ENCODE data around the gene XYLT1. TPM values are rescaled to one million over a fixed set of nuclear protein-coding genes. Genes with fewer than 3 reads are reported as not detected.

XYLT1 gene
- polyA plus RNA-seq, 1 donor (not counting 4 experiments of a cell fraction or from before 2014, with no cell fraction given): 4.4 TPM

DNA sequence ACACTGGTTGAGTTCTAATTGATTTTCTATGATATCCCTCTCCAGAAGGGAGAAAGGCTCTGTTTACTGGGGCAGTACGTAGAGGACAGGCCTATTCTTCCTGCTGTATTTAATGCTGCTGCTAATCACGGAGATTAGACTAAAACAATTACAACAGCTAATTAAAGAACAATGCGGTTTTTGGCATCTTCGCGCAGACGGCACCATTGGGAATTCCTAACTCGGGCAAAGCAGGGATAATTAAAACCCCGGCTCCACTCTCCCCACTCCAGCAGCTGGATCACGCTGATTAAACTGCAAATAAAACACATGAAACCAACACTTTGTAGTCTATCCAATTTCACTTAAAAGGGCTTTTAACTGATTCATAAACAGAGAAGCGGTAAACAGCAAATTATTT lies 147.6 kb downstream of the XYLT1 start:
- DNase-seq (ENCODE audit: low read depth, low spot score) (no peak), FAIRE-seq (no peak)
- H3K36me3 ChIP-seq (ENCODE audit: control insufficient read depth in 2 of 2, extremely low read depth in 1 of 2, insufficient read depth in 2 of 2, low read length in 2 of 2): no peaks in the 10 kb centered on the region
- no peaks in the 10 kb centered on the region for H4K20me1 ChIP-seq (ENCODE audit: control insufficient read depth, extremely low read depth, insufficient read depth, low read length)
- H3K9me3 ChIP-seq (ENCODE audit: control insufficient read depth, low read depth, low read length): no peaks in the 10 kb centered on the region
- peaks cover 11% of the 10 kb centered on the region for H3K4me1 ChIP-seq (ENCODE audit: control insufficient read depth, extremely low read depth, insufficient read depth, low read length)
- H3K9me1 ChIP-seq (ENCODE audit: control insufficient read depth, extremely low read depth, insufficient read depth, low read length): no peaks in the 10 kb centered on the region
- H3K27ac ChIP-seq (ENCODE audit: control insufficient read depth, insufficient read depth, low read length): no peak overlapping the region
- no peak overlapping the region for H2AFZ ChIP-seq (ENCODE audit: control insufficient read depth, low read length)
- no peaks in the 10 kb centered on the region for H3K79me2 ChIP-seq (ENCODE audit: control insufficient read depth, insufficient read depth, low read length)
- no peaks in the 10 kb centered on the region for H3K27me3 ChIP-seq (ENCODE audit: control insufficient read depth, extremely low read depth, insufficient read depth, low read length)
- H3K4me2 ChIP-seq (ENCODE audit: control insufficient read depth, extremely low read depth, insufficient read depth, low read depth, low read length): no peak overlapping the region
- TF ChIP-seq CTCF (optimal IDR thresholded peaks at IDR 0.05 in 1 of 3, IDR thresholded peaks at IDR 0.05 in 1 of 3, conservative IDR thresholded peaks at IDR 0.05 in 1 of 3; ENCODE audit: extremely low read depth in 1 of 3, insufficient read depth in 2 of 3, low read length in 3 of 3): no peak
- TF ChIP-seq EZH2 (IDR thresholded peaks at IDR 0.05; ENCODE audit: low read length): no peak
- dilution Hi-C loops (cut with MboI; ENCODE audit: extremely low pct_ligation_motif_present, low sequenced_read_pairs): no loop called here
- H3K4me3 ChIP-seq (ENCODE audit: control insufficient read depth in 2 of 3, extremely low read depth in 1 of 3, insufficient read depth in 2 of 3, low read depth in 1 of 3, low read length in 3 of 3): no peak overlapping the region
- H3K9ac ChIP-seq (ENCODE audit: control insufficient read depth, extremely low read depth, insufficient read depth, low read length): no peak overlapping the region

DNA sequence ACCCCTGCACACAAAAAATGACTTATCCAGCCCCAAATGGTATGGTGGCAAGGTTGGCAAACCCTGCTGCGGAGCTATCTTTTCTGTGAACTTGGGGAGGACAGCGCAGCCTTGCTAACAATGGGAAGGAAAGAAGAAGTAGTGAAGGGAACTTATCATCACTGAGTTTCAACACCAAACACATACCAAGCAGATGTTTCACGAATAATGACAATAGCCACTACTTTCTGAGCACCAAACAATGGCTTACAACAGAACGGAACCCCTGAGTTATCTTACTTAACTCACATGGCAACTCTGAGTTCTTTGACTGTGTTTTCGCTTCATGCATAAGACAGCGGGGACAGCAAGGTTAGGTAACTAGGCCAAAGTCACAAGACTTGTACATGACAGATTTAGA lies 148.9 kb downstream of the XYLT1 start:
- Histone ChIP-seq H3K4me1 (ENCODE audit: control insufficient read depth, extremely low read depth, insufficient read depth, low read length) (peaks cover 16% of the 10 kb centered on the region), H4K20me1 (ENCODE audit: control insufficient read depth, extremely low read depth, insufficient read depth, low read length) (no peaks in the 10 kb centered on the region), H3K9ac (ENCODE audit: control insufficient read depth, extremely low read depth, insufficient read depth, low read length) (no peak overlapping the region), H3K4me2 (ENCODE audit: control insufficient read depth, extremely low read depth, insufficient read depth, low read depth, low read length) (no peak overlapping the region), H3K79me2 (ENCODE audit: control insufficient read depth, insufficient read depth, low read length) (no peaks in the 10 kb centered on the region), H2AFZ (ENCODE audit: control insufficient read depth, low read length) (no peak overlapping the region), H3K9me3 (ENCODE audit: control insufficient read depth, low read depth, low read length) (no peaks in the 10 kb centered on the region), H3K36me3 (ENCODE audit: control insufficient read depth in 2 of 2, extremely low read depth in 1 of 2, insufficient read depth in 2 of 2, low read length in 2 of 2) (no peaks in the 10 kb centered on the region), H3K27me3 (ENCODE audit: control insufficient read depth, extremely low read depth, insufficient read depth, low read length) (no peaks in the 10 kb centered on the region), H3K4me3 (ENCODE audit: control insufficient read depth in 2 of 3, extremely low read depth in 1 of 3, insufficient read depth in 2 of 3, low read depth in 1 of 3, low read length in 3 of 3) (no peak overlapping the region), H3K9me1 (ENCODE audit: control insufficient read depth, extremely low read depth, insufficient read depth, low read length) (no peaks in the 10 kb centered on the region), H3K27ac (ENCODE audit: control insufficient read depth, insufficient read depth, low read length) (no peak overlapping the region)
- DNase-seq (ENCODE audit: low read depth, low spot score) (no peak), FAIRE-seq (no peak)
- TF ChIP-seq EZH2 (IDR thresholded peaks at IDR 0.05; ENCODE audit: low read length) (no peak), CTCF (optimal IDR thresholded peaks at IDR 0.05 in 1 of 3, IDR thresholded peaks at IDR 0.05 in 1 of 3, conservative IDR thresholded peaks at IDR 0.05 in 1 of 3; ENCODE audit: extremely low read depth in 1 of 3, insufficient read depth in 2 of 3, low read length in 3 of 3) (no peak)
- dilution Hi-C loops (cut with MboI; ENCODE audit: extremely low pct_ligation_motif_present, low sequenced_read_pairs): no loop called here
